ENCODE data around the gene PLTP. TPM values are rescaled to one million over a fixed set of nuclear protein-coding genes. Genes with fewer than 3 reads are reported as not detected.

The PLTP gene
- total RNA-seq, 1 experiment from 2014 or later, result 42.6 TPM

- POLR2A ChIA-PET, result interaction anchor here (0.6 kb wide), 1 partner anchor 56 kb away, joined by 8 read pairs; no protein-coding TSS in a partner anchor
Observed at GRCh38 chr20:45940053-45940452, 28.1 kb upstream of the PLTP start.

GRCh38 chr20:45938727-45939438, 26.9 kb upstream of the PLTP start:
- Histone ChIP-seq H3K9me3 (no peaks in the 10 kb centered on the region), H3K4me1 (no peaks in the 10 kb centered on the region), H3K36me3 (ENCODE audit: control insufficient read depth, insufficient read depth, low read length) (peaks cover 17% of the 10 kb centered on the region), H3K27me3 (replicated peaks; ENCODE audit: control insufficient read depth, insufficient read depth, low read length) (no peaks in the 10 kb centered on the region), H3K4me3 (ENCODE audit: low read depth, low read length) (no peak overlapping the region)
- H3K4me1 Mint-ChIP-seq (ENCODE audit: low read depth, unreplicated experiment), result no peaks in the 10 kb centered on the region
- H3K27ac Mint-ChIP-seq (ENCODE audit: unreplicated experiment), result peak overlapping the region; percentile 43
- no peak for TF ChIP-seq CTCF (IDR thresholded peaks at IDR 0.05; ENCODE audit: insufficient read depth in 1 of 2, low read depth in 1 of 2, low read length in 1 of 2, severe bottlenecking in 1 of 2, unreplicated experiment in 1 of 2)
- CTCF ChIA-PET, result no interaction called here
- DNase-seq, result no peak
- no peaks in the 10 kb centered on the region for H3K27me3 Mint-ChIP-seq (ENCODE audit: insufficient read depth, unreplicated experiment)
- H3K9me3 Mint-ChIP-seq (ENCODE audit: unreplicated experiment), result no peaks in the 10 kb centered on the region
- intact Hi-C loops (cut with micrococcal nuclease; ENCODE audit: unreplicated experiment), result no loop called here
- POLR2A ChIA-PET, result no interaction called here
- H3K36me3 Mint-ChIP-seq (ENCODE audit: insufficient read depth, unreplicated experiment), result peaks cover 74% of the 10 kb centered on the region
- no TSS peak for BruUV-seq (replicated peaks)
- H3K4me3 Mint-ChIP-seq (ENCODE audit: unreplicated experiment), result no peak overlapping the region

More at GRCh38 chr20:45940053-45940452, 28.1 kb upstream of the PLTP start:
- Mint-ChIP-seq H3K27me3 (ENCODE audit: insufficient read depth, unreplicated experiment) (no peaks in the 10 kb centered on the region), H3K27ac (ENCODE audit: unreplicated experiment) (no peak overlapping the region), H3K36me3 (ENCODE audit: insufficient read depth, unreplicated experiment) (peaks cover 67% of the 10 kb centered on the region), H3K9me3 (ENCODE audit: unreplicated experiment) (no peaks in the 10 kb centered on the region), H3K4me3 (ENCODE audit: unreplicated experiment) (no peak overlapping the region), H3K4me1 (ENCODE audit: low read depth, unreplicated experiment) (no peaks in the 10 kb centered on the region)
- no peak for TF ChIP-seq CTCF (IDR thresholded peaks at IDR 0.05; ENCODE audit: insufficient read depth in 1 of 2, low read depth in 1 of 2, low read length in 1 of 2, severe bottlenecking in 1 of 2, unreplicated experiment in 1 of 2)
- no peaks in the 10 kb centered on the region for H3K4me1 ChIP-seq
- DNase-seq, result no peak
- H3K4me3 ChIP-seq (ENCODE audit: low read depth, low read length), result no peak overlapping the region
- CTCF ChIA-PET, result no interaction called here
- H3K9me3 ChIP-seq, result no peaks in the 10 kb centered on the region
- peaks cover 19% of the 10 kb centered on the region for H3K36me3 ChIP-seq (ENCODE audit: control insufficient read depth, insufficient read depth, low read length)
- intact Hi-C loops (cut with micrococcal nuclease; ENCODE audit: unreplicated experiment), result no loop called here
- H3K27me3 ChIP-seq (replicated peaks; ENCODE audit: control insufficient read depth, insufficient read depth, low read length), result no peaks in the 10 kb centered on the region
- no TSS peak for BruUV-seq (replicated peaks)

- Histone ChIP-seq H3K4me3 (ENCODE audit: low read depth, low read length) (no peak overlapping the region), H3K4me1 (peaks cover 8% of the 10 kb centered on the region), H3K9me3 (no peaks in the 10 kb centered on the region), H3K27me3 (replicated peaks; ENCODE audit: control insufficient read depth, insufficient read depth, low read length) (no peaks in the 10 kb centered on the region), H3K36me3 (ENCODE audit: control insufficient read depth, insufficient read depth, low read length) (peaks cover 13% of the 10 kb centered on the region)
- CTCF ChIA-PET, result no interaction called here
- H3K4me1 Mint-ChIP-seq (ENCODE audit: low read depth, unreplicated experiment), result peaks cover 6% of the 10 kb centered on the region
- no peaks in the 10 kb centered on the region for H3K27me3 Mint-ChIP-seq (ENCODE audit: insufficient read depth, unreplicated experiment)
- peak overlapping the region; percentile 38 for H3K4me3 Mint-ChIP-seq (ENCODE audit: unreplicated experiment)
- H3K27ac Mint-ChIP-seq (ENCODE audit: unreplicated experiment), result peak overlapping the region; percentile 43
- H3K36me3 Mint-ChIP-seq (ENCODE audit: insufficient read depth, unreplicated experiment), result peaks cover 74% of the 10 kb centered on the region
- no peaks in the 10 kb centered on the region for H3K9me3 Mint-ChIP-seq (ENCODE audit: unreplicated experiment)
- BruUV-seq (replicated peaks), result no TSS peak
- POLR2A ChIA-PET, result no interaction called here
- TF ChIP-seq CTCF (IDR thresholded peaks at IDR 0.05; ENCODE audit: insufficient read depth in 1 of 2, low read depth in 1 of 2, low read length in 1 of 2, severe bottlenecking in 1 of 2, unreplicated experiment in 1 of 2), result no peak
- intact Hi-C loops (cut with micrococcal nuclease; ENCODE audit: unreplicated experiment), result no loop called here
- no peak for DNase-seq
Observed at GRCh38 chr20:45937765-45938164, 25.8 kb upstream of the PLTP start.
